HPDE6-E6E7 (cell line): Measurements from ENCODE around the gene HSD17B4.
"Not testable (repeated sequence)": the region's sequence is repeated elsewhere in the genome, so short reads cannot be mapped to it uniquely, and the experiment has no call there.

Experiments
- DNase-seq: peaks from one replicate; pipeline ENCODE4 v3.0.0; 2011; ENCODE audit warnings: missing footprints; ENCODE audit errors: extremely low spot score

Gene HSD17B4

DNA sequence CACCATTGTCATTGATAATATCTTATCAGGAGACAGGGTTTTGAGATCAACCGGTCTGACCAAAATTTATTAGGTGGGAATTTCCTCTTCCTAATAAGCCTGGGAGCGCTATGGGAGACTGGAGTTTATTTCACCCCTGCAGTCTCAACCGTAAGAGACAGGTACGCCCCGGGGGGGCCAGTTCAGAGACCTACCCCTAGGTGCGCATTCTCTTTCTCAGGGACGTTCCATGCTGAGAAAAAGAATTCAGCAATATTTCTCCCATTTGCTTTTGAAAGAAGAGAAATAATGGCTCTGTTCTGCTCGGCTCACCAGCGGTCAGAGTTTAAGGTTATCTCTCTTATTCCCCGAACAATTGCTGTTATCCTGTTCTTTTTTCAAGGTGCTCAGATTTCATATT lies 28.3 kb downstream of the HSD17B4 start:
- not testable (repeated sequence) for DNase-seq

DNA sequence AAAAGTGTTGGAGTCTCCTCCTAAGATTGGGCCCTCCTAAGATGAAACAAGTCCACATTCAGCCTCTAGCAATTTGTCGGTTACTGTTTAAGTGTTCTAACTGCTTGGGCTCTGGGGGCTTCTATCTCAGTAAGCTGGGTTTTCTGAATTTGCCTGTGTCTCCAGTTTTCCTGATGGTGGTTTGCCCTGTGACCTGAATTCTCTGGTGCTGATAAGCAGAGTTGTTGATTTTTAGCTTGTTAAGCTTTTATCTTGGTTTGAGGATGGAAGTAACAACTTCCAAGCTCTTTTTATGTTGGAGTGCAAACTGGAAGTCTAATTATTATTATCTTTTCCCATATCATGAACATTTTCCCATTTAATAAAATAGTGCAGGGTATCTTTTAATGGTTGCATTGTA lies 30.9 kb downstream of the HSD17B4 start:
- DNase-seq: no peak

DNA sequence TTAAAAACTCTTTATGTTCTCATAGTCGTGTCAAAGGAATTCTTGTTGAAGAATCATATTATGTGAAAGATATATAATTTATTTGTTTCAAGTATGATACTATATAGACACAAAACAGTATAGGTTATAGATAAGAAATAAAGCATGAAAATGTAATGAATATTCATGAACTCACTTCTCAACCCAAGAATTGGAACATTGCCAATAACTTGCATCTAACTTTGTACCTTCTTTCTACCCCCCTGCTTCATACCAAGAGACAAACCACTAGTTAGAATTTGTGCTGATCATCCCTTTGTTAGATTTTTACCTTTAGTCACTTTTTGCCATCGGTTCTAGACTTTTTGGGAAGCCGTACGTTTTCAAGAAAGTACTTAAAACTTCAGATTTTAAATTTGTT lies 32.6 kb downstream of the HSD17B4 start:
- no peak for DNase-seq

DNA sequence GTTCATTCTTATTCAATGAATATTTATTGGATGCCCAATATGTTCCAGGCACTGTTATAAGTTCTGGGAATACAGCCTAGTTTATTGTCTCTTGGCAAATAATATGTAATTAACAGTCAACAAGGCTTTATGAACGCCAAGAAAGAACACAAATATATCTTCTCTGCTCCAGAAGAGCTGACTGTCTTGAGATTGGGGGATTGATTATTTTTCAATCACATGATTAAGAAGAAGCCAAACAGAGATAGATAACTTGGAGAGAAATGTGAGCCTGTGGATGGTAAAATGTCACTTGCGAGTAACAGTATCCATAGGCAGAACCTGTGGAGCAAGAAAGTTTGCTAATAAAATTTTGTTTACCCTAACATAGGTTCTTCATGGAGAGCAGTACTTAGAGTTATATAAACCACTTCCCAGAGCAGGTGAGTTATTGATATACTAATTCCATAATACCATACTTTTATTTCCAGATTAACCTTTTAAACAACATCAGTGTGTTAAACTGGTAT lies 49.4 kb downstream of the HSD17B4 start:
- DNase-seq: no peak

DNA sequence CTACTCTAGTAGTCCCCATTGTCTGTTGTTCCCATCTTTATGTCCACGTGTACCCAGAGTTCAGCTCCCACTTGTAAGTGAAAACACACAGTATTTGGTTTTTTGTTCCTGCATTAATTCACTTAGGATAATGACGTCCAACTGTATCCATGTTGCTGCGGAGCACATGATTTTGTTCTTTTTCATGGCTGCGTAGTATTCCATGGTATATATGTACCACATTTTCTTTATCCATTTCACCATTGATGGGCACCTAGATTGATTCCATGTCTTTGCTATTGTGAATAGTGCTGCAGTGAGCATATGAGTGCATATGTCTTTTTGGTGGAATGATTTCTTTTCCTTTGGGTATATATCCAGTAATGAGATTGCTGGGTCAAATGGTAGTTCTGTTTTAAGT lies 51.6 kb downstream of the HSD17B4 start:
- not testable (repeated sequence) for DNase-seq

DNA sequence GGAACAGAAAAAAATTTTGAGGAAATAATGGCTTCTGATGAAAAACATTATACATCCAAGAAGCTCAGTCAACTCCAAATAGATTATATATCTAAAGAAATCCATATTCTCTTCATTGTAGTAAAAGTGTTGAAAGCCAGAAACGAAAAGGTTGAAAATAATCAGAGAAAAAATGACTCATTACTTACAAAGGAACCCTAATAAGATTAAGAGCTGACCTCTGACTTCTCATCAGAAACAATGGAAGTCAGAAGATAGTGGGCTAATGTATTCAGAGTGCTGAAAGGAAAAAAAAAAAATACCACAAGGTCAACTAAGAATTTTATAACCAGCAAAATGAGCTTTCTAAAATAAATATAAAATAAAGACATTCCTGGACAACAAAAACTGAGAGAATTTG lies 60.0 kb downstream of the HSD17B4 start:
- DNase-seq: no peak

DNA sequence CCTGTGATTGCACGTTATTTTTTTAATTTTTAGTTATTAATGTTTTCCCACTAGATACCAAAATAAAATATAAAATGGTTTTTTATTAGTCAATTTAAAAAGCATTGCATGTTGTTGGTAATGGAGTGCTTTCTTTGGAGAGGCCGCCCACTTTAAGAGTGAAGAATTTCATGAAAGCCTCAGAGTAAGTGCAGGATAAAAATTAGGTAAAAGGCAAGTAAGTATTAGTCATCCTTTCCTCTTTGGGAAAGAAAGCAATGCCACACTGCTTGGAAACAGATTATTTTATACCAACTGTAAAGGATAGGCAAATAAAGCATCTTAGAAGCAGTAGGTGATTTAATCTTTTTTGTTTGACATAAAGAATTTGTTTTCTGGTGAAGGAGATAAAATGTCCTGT lies 62.9 kb downstream of the HSD17B4 start:
- DNase-seq: no peak

DNA sequence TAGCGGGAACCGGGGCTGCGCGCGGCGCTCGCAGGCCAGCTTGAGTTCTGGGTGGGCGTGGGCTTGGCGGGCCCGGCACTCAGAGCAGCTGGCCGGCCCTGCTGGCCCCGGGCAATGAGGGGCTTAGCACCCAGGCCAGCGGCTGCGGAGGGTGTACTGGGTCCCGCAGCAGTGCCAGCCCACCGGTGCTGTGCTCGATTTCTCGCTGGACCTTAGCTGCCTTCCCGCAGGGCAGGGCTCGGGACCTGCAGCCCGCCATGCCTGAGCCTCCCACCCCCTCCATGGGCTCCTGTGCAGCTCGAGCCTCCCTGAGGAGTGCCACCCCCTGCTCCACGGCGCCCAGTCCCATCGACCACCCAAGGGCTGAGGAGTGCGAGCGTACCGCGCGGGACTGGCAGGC lies 64.8 kb downstream of the HSD17B4 start:
- DNase-seq: not testable (repeated sequence)

DNA sequence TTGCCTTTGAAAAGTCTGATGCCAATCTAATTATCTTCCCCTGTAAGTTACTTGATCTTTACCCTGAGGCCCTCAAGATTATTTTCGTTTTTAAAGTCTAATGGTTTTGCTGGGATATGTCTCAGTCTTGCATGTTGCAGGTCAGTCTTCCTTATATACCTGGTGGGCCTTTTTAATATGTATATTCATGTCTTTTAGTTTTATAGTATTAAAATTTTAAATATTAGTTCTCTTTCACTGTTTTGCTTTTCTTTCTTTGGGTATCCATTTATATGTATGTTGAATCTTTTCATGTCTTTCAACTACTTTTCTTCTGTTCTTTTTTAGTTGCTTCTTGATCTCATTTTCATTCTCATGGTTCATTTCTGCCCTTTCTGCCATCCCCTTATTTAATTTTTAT lies 68.9 kb downstream of the HSD17B4 start:
- no peak for DNase-seq

DNA sequence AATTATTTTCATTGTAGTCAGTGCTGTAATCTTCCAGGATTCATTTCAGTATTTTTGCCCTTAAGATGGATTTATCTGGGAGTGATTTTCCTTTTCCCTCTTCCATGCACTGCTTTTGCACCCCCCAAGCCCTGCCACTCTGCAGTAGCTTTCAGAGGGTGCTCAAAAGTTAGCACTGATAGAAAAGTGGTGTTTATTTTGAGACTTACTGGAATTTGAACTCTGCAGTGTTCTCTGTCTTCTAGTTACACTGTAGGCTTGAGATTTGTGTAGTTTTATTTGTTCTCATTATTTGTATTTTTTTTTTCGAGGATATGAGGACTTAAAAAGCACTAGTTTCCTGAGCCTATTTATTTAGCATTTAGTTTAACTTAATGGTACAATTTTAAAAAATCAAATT lies 70.5 kb downstream of the HSD17B4 start:
- DNase-seq: no peak

DNA sequence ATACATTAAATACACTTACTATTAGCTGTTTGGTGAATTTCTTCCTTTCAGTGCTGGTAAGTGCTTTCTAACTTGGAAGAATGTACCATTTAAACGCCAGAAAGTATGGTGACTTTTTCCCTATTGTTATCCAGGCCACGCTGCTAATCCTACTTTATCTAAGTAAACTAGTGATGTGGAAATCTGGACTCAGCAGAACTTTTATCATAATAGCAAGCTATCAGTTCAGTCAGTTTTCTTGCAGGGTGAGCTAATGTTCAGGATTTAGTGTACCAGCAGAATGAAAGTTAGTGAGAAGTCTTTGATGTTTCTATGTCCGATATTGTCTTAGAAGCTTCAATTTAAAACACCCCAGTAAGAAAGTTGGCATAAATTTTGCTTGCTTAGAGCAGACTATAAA lies 72.2 kb downstream of the HSD17B4 start:
- no peak for DNase-seq

DNA sequence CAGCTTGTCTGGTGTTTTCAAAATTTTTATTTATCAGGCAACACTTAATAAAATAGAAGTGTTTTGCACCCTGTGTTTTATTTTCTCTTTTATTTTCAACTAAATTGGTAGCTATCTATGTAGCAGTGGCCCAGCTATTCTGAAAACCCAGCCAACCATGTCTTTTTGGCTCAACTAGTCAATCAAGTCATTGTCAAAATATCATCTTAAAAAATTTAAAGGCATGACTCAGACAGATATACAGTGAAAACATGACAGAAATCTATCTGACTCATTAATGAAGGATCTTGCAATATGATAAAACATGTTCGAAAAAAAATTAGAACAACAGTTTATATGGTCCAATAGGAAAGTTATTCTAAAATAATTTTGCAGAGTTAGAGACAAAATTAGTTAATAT lies 75.1 kb downstream of the HSD17B4 start:
- no peak for DNase-seq

DNA sequence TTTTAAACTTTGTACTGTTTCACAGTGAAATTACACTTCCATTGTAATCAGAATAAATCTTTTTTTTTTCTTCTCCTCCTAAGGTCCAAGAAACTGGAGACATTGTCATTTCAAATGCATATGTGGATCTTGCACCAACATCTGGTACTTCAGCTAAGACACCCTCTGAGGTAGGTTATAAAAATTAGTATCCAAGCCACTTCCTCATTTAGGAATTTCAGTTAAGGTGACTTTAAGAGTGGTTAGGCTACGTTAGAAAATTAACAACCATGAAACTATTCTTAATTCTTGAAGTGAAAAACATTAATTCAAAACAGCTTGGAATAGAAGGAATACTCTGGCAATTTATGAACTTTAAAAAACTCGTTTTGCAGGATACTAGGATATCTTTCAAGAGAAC lies 77.5 kb downstream of the HSD17B4 start:
- DNase-seq: no peak

DNA sequence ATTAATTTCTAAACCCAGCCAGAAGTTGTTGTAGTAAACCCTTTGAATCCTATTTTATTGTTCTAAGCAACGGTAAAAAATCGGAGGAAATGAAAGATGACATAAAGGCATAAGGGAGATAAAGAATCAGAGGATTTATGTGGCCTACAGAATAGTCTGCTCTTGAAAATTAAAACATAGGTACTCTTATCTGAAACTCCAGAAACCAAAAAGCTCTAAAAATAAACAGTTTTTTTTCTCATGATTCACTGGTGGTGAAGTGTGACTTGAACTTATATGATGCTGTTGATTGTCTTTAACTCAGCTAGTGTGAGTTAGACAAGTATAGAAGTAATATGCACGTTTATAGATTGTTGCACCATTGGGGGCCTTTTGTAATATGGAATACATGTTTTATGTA lies 80.3 kb downstream of the HSD17B4 start:
- DNase-seq: no peak

DNA sequence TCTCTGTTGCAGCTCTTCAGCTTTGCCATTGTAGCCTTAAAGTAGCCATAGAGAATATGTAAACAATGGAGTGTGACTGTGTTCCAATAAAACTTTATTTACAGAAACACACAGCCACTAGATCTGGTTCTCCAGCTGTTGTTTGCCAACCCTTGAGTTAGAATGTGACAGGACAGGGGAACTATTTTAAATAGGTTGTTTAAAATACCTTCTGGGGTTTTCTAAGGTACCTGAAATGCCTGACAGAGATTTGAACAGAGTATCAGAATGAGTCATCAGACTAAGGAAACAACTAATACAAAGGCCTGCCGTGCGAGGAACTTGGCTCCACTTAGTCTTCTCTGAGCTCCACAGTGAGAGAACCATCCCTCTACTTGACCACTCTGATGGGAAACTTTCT lies 85.4 kb downstream of the HSD17B4 start:
- peak; percentile 13 for DNase-seq

DNA sequence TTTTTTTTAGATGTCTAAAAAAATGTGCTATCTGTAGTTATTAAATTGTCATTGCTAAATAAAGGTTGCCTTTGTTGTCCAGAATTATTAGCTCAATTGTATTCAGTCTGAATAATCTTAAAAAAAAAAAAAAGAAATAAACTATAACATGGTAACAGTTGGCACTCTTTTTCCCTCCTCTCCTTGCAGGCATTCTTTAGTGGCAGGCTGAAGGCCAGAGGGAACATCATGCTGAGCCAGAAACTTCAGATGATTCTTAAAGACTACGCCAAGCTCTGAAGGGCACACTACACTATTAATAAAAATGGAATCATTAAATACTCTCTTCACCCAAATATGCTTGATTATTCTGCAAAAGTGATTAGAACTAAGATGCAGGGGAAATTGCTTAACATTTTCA lies 89.4 kb downstream of the HSD17B4 start:
- no peak for DNase-seq

DNA sequence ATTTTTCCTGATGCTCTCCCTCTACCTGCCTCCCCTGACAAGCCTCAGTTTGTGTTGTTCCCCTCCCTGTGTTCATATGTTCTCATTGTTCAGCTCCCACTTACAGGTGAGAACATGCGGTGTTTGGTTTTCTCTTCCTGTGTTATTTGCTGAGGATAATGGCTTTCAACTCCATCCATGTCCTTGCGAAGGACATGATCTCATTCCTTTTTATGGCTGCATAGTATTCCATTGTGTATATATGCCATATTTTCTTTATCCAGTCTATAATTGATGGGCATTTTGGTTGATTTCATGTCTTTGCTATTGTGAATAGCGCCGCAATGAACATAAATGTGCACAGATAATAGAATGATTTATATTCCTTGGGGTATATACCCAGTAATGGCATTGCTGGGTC lies 99.5 kb downstream of the HSD17B4 start:
- DNase-seq: no peak

DNA sequence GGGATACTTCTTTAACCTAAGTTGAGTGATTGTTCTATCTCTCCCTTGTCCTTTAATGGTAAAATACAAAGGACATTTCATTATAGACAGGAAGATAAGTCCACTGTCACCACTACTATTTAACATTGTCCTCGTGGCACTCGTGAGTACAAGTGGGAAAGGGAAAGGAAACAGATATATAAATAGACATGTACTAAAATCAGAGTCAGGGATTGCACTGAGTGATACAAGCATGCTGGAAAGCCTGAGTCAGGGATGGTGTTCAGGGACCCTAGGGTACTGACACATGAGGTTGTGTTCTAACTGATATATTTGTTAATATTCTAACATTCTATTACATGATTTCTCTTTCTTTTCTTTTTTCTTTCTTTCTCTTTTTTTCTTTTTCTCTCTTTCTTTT lies 102.3 kb downstream of the HSD17B4 start:
- DNase-seq: no peak

DNA sequence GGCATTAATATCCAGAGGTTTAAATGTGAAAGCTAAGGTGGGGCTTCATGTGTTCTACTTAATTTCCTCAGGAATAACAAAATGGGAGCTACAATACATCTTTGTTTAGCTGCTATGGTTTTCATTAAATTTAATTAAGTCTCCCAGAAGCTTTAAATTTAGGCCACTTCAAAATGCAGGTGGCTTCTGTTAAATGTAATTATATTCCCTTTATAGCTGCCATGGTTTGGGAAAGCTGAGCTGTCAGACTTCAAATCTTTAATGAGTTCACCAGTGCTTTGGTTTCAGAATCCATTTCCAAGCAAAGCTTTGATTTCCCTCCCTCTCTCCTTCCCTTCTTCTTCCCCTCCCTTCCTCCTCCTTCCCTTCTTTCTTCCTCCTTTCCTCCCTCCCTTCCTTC lies 118.6 kb downstream of the HSD17B4 start:
- no peak for DNase-seq

DNA sequence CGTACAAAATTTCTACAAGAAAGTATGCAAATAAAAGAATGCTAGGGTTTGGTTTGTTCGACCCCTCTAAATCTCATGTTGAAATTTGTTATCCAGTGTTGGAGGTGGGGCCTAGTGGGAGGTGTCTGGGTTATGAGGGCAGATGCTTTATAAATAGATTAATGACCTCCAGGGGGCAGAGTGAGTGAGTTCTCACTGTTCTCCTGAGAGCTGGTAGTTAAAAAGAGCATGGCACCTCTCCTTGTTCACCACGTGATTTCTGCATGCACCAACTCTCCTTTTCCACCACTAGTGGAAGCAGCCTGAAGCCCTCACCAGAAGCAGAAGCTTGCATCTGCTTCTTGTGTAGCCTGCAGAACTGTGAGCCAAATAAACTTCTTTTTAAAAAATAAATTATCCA lies 126.6 kb downstream of the HSD17B4 start:
- DNase-seq: peak; percentile 10

DNA sequence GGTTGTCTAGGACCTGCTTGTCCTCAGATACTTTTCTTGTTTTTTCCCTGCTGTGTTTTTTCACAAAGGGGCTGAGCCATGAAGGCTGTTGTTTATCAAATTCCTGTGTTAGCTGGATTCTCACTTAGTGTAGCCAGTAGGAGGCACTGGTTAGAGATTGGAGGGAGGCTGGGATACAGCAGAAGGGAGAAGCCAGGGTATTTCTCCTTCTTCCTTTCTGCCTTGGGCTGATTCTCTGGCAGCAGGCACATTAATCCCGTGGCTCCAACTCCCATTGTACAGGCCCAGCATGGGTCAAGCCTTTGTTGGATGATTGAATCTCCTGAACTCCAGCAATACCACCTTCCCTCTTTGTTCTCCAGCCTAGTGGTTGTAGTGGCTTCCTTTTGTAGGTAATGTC lies 130.7 kb downstream of the HSD17B4 start:
- no peak for DNase-seq

DNA sequence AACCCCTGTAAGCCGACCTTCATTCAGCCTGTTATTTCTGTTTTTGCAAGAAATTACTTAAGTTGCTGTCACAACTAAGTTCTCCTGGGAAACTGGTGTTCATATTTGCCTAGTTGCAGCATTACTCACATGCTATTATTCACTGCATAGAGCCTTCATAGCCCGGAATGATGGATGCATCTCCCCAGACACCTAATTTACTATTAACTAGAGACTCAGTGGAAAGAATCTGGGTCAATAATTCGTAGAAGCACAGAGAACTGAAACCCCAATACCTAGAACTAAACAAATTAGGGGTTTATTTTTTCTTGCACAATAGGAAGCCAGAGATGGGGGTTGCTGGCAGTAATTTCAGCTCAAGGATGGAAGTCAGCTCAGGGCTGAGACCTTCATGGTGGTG lies 131.4 kb downstream of the HSD17B4 start:
- DNase-seq: no peak
